H4 (cell line): ENCODE results near the gene ASIC2. TPM values are rescaled to one million over a fixed set of nuclear protein-coding genes. Genes with fewer than 3 reads are reported as not detected.

Source experiments
- DNase-seq: peaks from one replicate; pipeline ENCODE4 v3.0.0-alpha.2; 2015; ENCODE audit warnings: low spot score
- total RNA-seq: library from RNA; depleted of rRNA; stranded (reverse); fragments of >200 nt; shearing (Covaris generic); gene quantifications from 2 replicates; pipeline ENCODE4 v1.2.3, GENCODE V29; 2014

Gene ASIC2
- total RNA-seq, 1 experiment from 2014 or later, result not detected

- DNase-seq, result no peak
These were observed 49.4 kb downstream of the ASIC2 start for GRCh38 chr17:33243732-33244131.

- no peak for DNase-seq
These were observed 50.5 kb downstream of the ASIC2 start for GRCh38 chr17:33242375-33243124.

GRCh38 chr17:33241390-33241789, 51.7 kb downstream of the ASIC2 start:
- DNase-seq, result no peak

- DNase-seq, result no peak
These were observed 52.7 kb downstream of the ASIC2 start for GRCh38 chr17:33240362-33240761.

- DNase-seq, result no peak
These were observed 53.4 kb downstream of the ASIC2 start for GRCh38 chr17:33239702-33240101.

- DNase-seq, result peak; percentile 92
These were observed 58.0 kb downstream of the ASIC2 start for GRCh38 chr17:33234930-33235685.

- DNase-seq, result no peak
These were observed 58.9 kb downstream of the ASIC2 start for GRCh38 chr17:33234233-33234632.

GRCh38 chr17:33233811-33234177, 59.3 kb downstream of the ASIC2 start:
- peak; percentile 21 for DNase-seq

GRCh38 chr17:33229499-33229898, 63.6 kb downstream of the ASIC2 start:
- no peak for DNase-seq

- no peak for DNase-seq
These were observed 64.1 kb downstream of the ASIC2 start for GRCh38 chr17:33229028-33229427.

- DNase-seq, result no peak
These were observed 64.5 kb downstream of the ASIC2 start for GRCh38 chr17:33228548-33228947.

- DNase-seq, result no peak
These were observed 65.2 kb downstream of the ASIC2 start for GRCh38 chr17:33227911-33228310.

GRCh38 chr17:33225994-33226393, 67.1 kb downstream of the ASIC2 start:
- DNase-seq, result no peak

GRCh38 chr17:33225509-33225908, 67.6 kb downstream of the ASIC2 start:
- no peak for DNase-seq

- DNase-seq, result no peak
These were observed 73.1 kb downstream of the ASIC2 start for GRCh38 chr17:33220036-33220435.

GRCh38 chr17:33218698-33219601, 74.1 kb downstream of the ASIC2 start:
- peak; percentile 47 for DNase-seq

- DNase-seq, result no peak
These were observed 75.2 kb downstream of the ASIC2 start for GRCh38 chr17:33217891-33218290.

GRCh38 chr17:33214996-33215395, 78.1 kb downstream of the ASIC2 start:
- no peak for DNase-seq

- no peak for DNase-seq
These were observed 82.8 kb downstream of the ASIC2 start for GRCh38 chr17:33210285-33210684.

GRCh38 chr17:33209671-33210070, 83.4 kb downstream of the ASIC2 start:
- no peak for DNase-seq

GRCh38 chr17:33207231-33207630, 85.9 kb downstream of the ASIC2 start:
- no peak for DNase-seq

- DNase-seq, result no peak
These were observed 87.5 kb downstream of the ASIC2 start for GRCh38 chr17:33205552-33205951.
